ENCODE results near the gene CRIP1. TPM values are rescaled to one million over a fixed set of nuclear protein-coding genes. Genes with fewer than 3 reads are reported as not detected.

The CRIP1 gene
- polyA plus RNA-seq, 2 donors: 78.0 to 99.3 TPM

Other genes starting within 250 kb of the CRIP1 start
- gene BTBD6, start 238.4 kb upstream of the CRIP1 start, polyA plus RNA-seq: 10 to 100 TPM; 47.5 to 49.8 TPM
- 10 to 100 TPM; 11.1 to 30.2 TPM for gene BRF1, start 185.9 kb upstream of the CRIP1 start, polyA plus RNA-seq
- 10 to 100 TPM; 17.8 to 39.2 TPM for gene PACS2, start 172.1 kb upstream of the CRIP1 start, polyA plus RNA-seq
- gene TEX22, start 88.3 kb upstream of the CRIP1 start, polyA plus RNA-seq: under 1 TPM; 0.06 to 0.14 TPM
- gene MTA1, start 67.1 kb upstream of the CRIP1 start, polyA plus RNA-seq: 10 to 100 TPM; 37.4 to 70.4 TPM
- gene CRIP2, start 12.1 kb upstream of the CRIP1 start, polyA plus RNA-seq: 100 to 1,000 TPM in 1 of 2 donors, 10 to 100 TPM in 1; 99.5 to 145 TPM
- 10 to 100 TPM; 11.8 to 17.6 TPM for gene TEDC1, start 4.4 kb downstream of the CRIP1 start, polyA plus RNA-seq
- 1 to 10 TPM in 1 of 2 donors, under 1 TPM in 1; 0.29 to 1.3 TPM for gene TMEM121, start 39.7 kb downstream of the CRIP1 start, polyA plus RNA-seq

Measured in esophagus (tissue), 2 donors.